ENCODE measurements around the gene SRSF4.

Gene SRSF4

GRCh38 chr1:29177022-29177705, 4.5 kb downstream of the SRSF4 start:
- Histone ChIP-seq H3K27ac (ENCODE audit: low read depth, low read length) (no peak overlapping the region), H3K36me3 (ENCODE audit: insufficient read depth, low read length) (peaks cover 15% of the 10 kb centered on the region), H3K4me1 (ENCODE audit: insufficient read depth, low read length) (peaks cover 39% of the 10 kb centered on the region), H3K27me3 (ENCODE audit: control insufficient read depth in 1 of 2, insufficient read depth in 2 of 2, low read length in 2 of 2) (no peaks in the 10 kb centered on the region), H3K9me3 (ENCODE audit: low read length) (no peaks in the 10 kb centered on the region), H3K4me3 (ENCODE audit: low read depth in 1 of 2, low read length in 2 of 2) (no peak overlapping the region), H3K9ac (ENCODE audit: low read length) (no peak overlapping the region)

- Histone ChIP-seq H3K27ac (ENCODE audit: low read depth, low read length) (no peak overlapping the region), H3K4me1 (ENCODE audit: insufficient read depth, low read length) (peaks cover 40% of the 10 kb centered on the region), H3K9ac (ENCODE audit: low read length) (no peak overlapping the region), H3K4me3 (ENCODE audit: low read depth in 1 of 2, low read length in 2 of 2) (no peak overlapping the region), H3K36me3 (ENCODE audit: insufficient read depth, low read length) (peaks cover 15% of the 10 kb centered on the region), H3K9me3 (ENCODE audit: low read length) (no peaks in the 10 kb centered on the region), H3K27me3 (ENCODE audit: control insufficient read depth in 1 of 2, insufficient read depth in 2 of 2, low read length in 2 of 2) (no peaks in the 10 kb centered on the region)
Measured at GRCh38 chr1:29176576-29176975, 5.1 kb downstream of the SRSF4 start.

GRCh38 chr1:29172415-29172939, 9.2 kb downstream of the SRSF4 start:
- Histone ChIP-seq H3K36me3 (ENCODE audit: insufficient read depth, low read length) (peaks cover 3% of the 10 kb centered on the region), H3K4me1 (ENCODE audit: insufficient read depth, low read length) (peaks cover 34% of the 10 kb centered on the region), H3K27me3 (ENCODE audit: control insufficient read depth in 1 of 2, insufficient read depth in 2 of 2, low read length in 2 of 2) (no peaks in the 10 kb centered on the region), H3K4me3 (ENCODE audit: low read depth in 1 of 2, low read length in 2 of 2) (no peak overlapping the region), H3K9ac (ENCODE audit: low read length) (no peak overlapping the region), H3K9me3 (ENCODE audit: low read length) (no peaks in the 10 kb centered on the region), H3K27ac (ENCODE audit: low read depth, low read length) (no peak overlapping the region)

- H3K4me3 ChIP-seq (ENCODE audit: low read depth in 1 of 2, low read length in 2 of 2) = no peak overlapping the region
- no peak overlapping the region for H3K27ac ChIP-seq (ENCODE audit: low read depth, low read length)
- no peaks in the 10 kb centered on the region for H3K27me3 ChIP-seq (ENCODE audit: control insufficient read depth in 1 of 2, insufficient read depth in 2 of 2, low read length in 2 of 2)
- no peaks in the 10 kb centered on the region for H3K9me3 ChIP-seq (ENCODE audit: low read length)
- peaks cover 28% of the 10 kb centered on the region for H3K4me1 ChIP-seq (ENCODE audit: insufficient read depth, low read length)
- no peak overlapping the region for H3K9ac ChIP-seq (ENCODE audit: low read length)
- H3K36me3 ChIP-seq (ENCODE audit: insufficient read depth, low read length) = peaks cover 11% of the 10 kb centered on the region
Measured at GRCh38 chr1:29171521-29171920, 10.2 kb downstream of the SRSF4 start.

- no peaks in the 10 kb centered on the region for H3K27me3 ChIP-seq (ENCODE audit: control insufficient read depth in 1 of 2, insufficient read depth in 2 of 2, low read length in 2 of 2)
- no peak overlapping the region for H3K27ac ChIP-seq (ENCODE audit: low read depth, low read length)
- peaks cover 15% of the 10 kb centered on the region for H3K36me3 ChIP-seq (ENCODE audit: insufficient read depth, low read length)
- no peaks in the 10 kb centered on the region for H3K9me3 ChIP-seq (ENCODE audit: low read length)
- no peak overlapping the region for H3K4me3 ChIP-seq (ENCODE audit: low read depth in 1 of 2, low read length in 2 of 2)
- H3K9ac ChIP-seq (ENCODE audit: low read length) = no peak overlapping the region
- peaks cover 30% of the 10 kb centered on the region for H3K4me1 ChIP-seq (ENCODE audit: insufficient read depth, low read length)
Measured at GRCh38 chr1:29171089-29171488, 10.6 kb downstream of the SRSF4 start.

- peaks cover 26% of the 10 kb centered on the region for H3K36me3 ChIP-seq (ENCODE audit: insufficient read depth, low read length)
- no peaks in the 10 kb centered on the region for H3K9me3 ChIP-seq (ENCODE audit: low read length)
- no peak overlapping the region for H3K9ac ChIP-seq (ENCODE audit: low read length)
- peaks cover 32% of the 10 kb centered on the region for H3K4me1 ChIP-seq (ENCODE audit: insufficient read depth, low read length)
- H3K27me3 ChIP-seq (ENCODE audit: control insufficient read depth in 1 of 2, insufficient read depth in 2 of 2, low read length in 2 of 2) = no peaks in the 10 kb centered on the region
- H3K4me3 ChIP-seq (ENCODE audit: low read depth in 1 of 2, low read length in 2 of 2) = no peak overlapping the region
- H3K27ac ChIP-seq (ENCODE audit: low read depth, low read length) = no peak overlapping the region
Measured at GRCh38 chr1:29169976-29170375, 11.7 kb downstream of the SRSF4 start.

- Histone ChIP-seq H3K27ac (ENCODE audit: low read depth, low read length) (no peak overlapping the region), H3K27me3 (ENCODE audit: control insufficient read depth in 1 of 2, insufficient read depth in 2 of 2, low read length in 2 of 2) (no peaks in the 10 kb centered on the region), H3K9me3 (ENCODE audit: low read length) (no peaks in the 10 kb centered on the region), H3K4me3 (ENCODE audit: low read depth in 1 of 2, low read length in 2 of 2) (no peak overlapping the region), H3K9ac (ENCODE audit: low read length) (no peak overlapping the region), H3K36me3 (ENCODE audit: insufficient read depth, low read length) (peaks cover 31% of the 10 kb centered on the region), H3K4me1 (ENCODE audit: insufficient read depth, low read length) (peaks cover 36% of the 10 kb centered on the region)
Measured at GRCh38 chr1:29167904-29168303, 13.8 kb downstream of the SRSF4 start.

GRCh38 chr1:29166291-29166878, 15.3 kb downstream of the SRSF4 start:
- peaks cover 31% of the 10 kb centered on the region for H3K36me3 ChIP-seq (ENCODE audit: insufficient read depth, low read length)
- H3K27me3 ChIP-seq (ENCODE audit: control insufficient read depth in 1 of 2, insufficient read depth in 2 of 2, low read length in 2 of 2) = no peaks in the 10 kb centered on the region
- H3K27ac ChIP-seq (ENCODE audit: low read depth, low read length) = no peak overlapping the region
- H3K4me1 ChIP-seq (ENCODE audit: insufficient read depth, low read length) = peaks cover 42% of the 10 kb centered on the region
- H3K9me3 ChIP-seq (ENCODE audit: low read length) = no peaks in the 10 kb centered on the region
- no peak overlapping the region for H3K9ac ChIP-seq (ENCODE audit: low read length)
- H3K4me3 ChIP-seq (ENCODE audit: low read depth in 1 of 2, low read length in 2 of 2) = no peak overlapping the region

GRCh38 chr1:29164588-29164987, 17.1 kb downstream of the SRSF4 start:
- Histone ChIP-seq H3K9ac (ENCODE audit: low read length) (no peak overlapping the region), H3K9me3 (ENCODE audit: low read length) (no peaks in the 10 kb centered on the region), H3K4me1 (ENCODE audit: insufficient read depth, low read length) (peaks cover 38% of the 10 kb centered on the region), H3K4me3 (ENCODE audit: low read depth in 1 of 2, low read length in 2 of 2) (no peak overlapping the region), H3K27ac (ENCODE audit: low read depth, low read length) (no peak overlapping the region), H3K36me3 (ENCODE audit: insufficient read depth, low read length) (peaks cover 29% of the 10 kb centered on the region), H3K27me3 (ENCODE audit: control insufficient read depth in 1 of 2, insufficient read depth in 2 of 2, low read length in 2 of 2) (no peaks in the 10 kb centered on the region)

GRCh38 chr1:29162476-29163138, 19.1 kb downstream of the SRSF4 start:
- Histone ChIP-seq H3K36me3 (ENCODE audit: insufficient read depth, low read length) (peaks cover 46% of the 10 kb centered on the region), H3K4me3 (ENCODE audit: low read depth in 1 of 2, low read length in 2 of 2) (no peak overlapping the region), H3K27ac (ENCODE audit: low read depth, low read length) (no peak overlapping the region)

GRCh38 chr1:29162025-29162424, 19.7 kb downstream of the SRSF4 start:
- Histone ChIP-seq H3K27me3 (ENCODE audit: control insufficient read depth in 1 of 2, insufficient read depth in 2 of 2, low read length in 2 of 2) (no peaks in the 10 kb centered on the region), H3K9me3 (ENCODE audit: low read length) (no peaks in the 10 kb centered on the region), H3K36me3 (ENCODE audit: insufficient read depth, low read length) (peaks cover 47% of the 10 kb centered on the region), H3K4me1 (ENCODE audit: insufficient read depth, low read length) (peaks cover 39% of the 10 kb centered on the region), H3K9ac (ENCODE audit: low read length) (no peak overlapping the region), H3K4me3 (ENCODE audit: low read depth in 1 of 2, low read length in 2 of 2) (no peak overlapping the region), H3K27ac (ENCODE audit: low read depth, low read length) (no peak overlapping the region)

More at GRCh38 chr1:29162476-29163138, 19.1 kb downstream of the SRSF4 start:
- no peaks in the 10 kb centered on the region for H3K27me3 ChIP-seq (ENCODE audit: control insufficient read depth in 1 of 2, insufficient read depth in 2 of 2, low read length in 2 of 2)
- H3K9ac ChIP-seq (ENCODE audit: low read length) = no peak overlapping the region
- peaks cover 33% of the 10 kb centered on the region for H3K4me1 ChIP-seq (ENCODE audit: insufficient read depth, low read length)
- H3K9me3 ChIP-seq (ENCODE audit: low read length) = no peaks in the 10 kb centered on the region
